M059J (cell line): ENCODE measurements around the gene PLPP7. TPM values are rescaled to one million over a fixed set of nuclear protein-coding genes. Genes with fewer than 3 reads are reported as not detected.

ENCODE experiments used
- DNase-seq: peaks from one replicate; pipeline ENCODE4 v3.0.0-alpha.2; 2012; ENCODE audit warnings: low read depth
- total RNA-seq: library from RNA; depleted of rRNA; stranded (reverse); fragments of >200 nt; shearing (Covaris generic); gene quantifications from 2 replicates; pipeline ENCODE4 v1.2.3, GENCODE V29; 2014

The PLPP7 gene
- total RNA-seq, 1 experiment from 2014 or later = 2.6 TPM

DNA sequence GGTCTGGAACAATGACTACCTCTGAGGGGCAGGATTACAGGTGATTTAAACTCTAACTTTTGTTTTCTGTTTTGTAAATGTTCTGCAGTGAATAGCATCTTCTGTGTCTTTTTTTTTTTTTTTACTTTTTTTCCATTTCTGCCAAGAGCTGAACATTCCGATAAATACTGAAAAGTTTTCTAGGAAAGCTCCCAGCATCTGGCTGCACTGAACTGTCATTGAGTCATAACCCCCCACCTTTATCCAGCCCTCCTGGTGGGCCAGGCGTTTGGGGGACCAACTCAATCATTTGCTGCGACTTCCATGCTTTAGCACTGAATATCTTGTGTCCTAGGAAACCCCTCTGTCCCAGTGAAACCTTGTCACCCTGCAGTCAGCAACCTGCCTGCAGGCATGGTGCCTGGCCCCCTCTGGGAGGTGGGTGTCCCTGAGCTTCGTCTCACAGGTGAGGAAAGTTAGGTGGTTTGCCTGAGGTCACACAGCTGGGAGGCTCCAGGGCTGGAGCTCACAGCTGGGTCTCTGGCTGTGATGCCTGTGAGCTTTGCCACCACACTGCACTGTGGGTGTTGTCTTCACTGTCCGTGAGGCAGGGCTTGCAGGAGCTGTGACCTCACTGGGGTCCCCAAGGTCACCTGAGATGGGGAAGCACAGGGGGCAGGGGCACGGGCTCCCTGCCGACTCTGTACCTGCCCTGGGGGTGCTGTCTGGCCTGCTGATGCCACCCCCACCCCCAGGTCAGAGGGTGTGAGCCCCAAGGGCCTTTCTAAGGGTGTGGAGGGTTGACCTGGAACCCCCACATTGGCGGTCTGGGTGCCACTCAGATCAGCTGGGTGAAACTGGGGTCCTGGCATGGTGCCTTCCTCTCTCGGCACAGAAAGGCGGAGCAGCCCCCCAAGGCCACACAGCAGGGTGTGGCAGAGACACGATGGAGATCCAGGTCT, 14.1 kb downstream of the PLPP7 start:
- DNase-seq = no peak

DNA sequence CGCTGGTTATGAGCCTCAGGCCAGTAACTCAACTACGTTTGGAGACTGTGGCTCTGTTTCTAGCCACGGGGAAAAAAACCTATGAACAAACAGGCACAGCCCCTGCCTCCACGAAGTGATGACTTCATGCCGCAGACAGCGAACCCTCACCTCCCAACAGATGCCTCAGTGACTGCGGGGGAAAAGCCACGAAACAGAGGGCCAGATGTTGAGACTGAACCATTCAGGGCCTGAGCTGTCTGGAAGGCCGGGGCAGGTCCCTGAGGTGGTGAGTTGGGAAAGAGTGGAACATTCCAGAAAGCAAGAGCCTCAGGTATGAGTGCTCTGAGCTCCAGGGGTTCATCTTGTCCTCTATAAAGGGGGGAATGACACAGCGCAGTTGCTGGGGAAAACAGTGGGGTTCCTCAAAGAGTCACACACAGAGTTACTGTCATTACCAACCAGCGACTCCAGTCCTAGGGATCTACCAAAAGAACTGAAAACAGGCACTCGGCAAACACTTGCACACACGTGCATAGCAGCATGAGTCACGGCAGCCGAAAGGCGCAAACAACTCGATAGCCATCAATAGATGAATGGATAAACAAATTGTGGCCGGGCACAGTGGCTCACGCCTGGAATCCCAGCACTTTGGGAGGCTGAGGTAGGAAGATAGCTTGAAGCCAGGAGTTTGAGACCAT, 15.3 kb downstream of the PLPP7 start:
- no peak for DNase-seq

DNA sequence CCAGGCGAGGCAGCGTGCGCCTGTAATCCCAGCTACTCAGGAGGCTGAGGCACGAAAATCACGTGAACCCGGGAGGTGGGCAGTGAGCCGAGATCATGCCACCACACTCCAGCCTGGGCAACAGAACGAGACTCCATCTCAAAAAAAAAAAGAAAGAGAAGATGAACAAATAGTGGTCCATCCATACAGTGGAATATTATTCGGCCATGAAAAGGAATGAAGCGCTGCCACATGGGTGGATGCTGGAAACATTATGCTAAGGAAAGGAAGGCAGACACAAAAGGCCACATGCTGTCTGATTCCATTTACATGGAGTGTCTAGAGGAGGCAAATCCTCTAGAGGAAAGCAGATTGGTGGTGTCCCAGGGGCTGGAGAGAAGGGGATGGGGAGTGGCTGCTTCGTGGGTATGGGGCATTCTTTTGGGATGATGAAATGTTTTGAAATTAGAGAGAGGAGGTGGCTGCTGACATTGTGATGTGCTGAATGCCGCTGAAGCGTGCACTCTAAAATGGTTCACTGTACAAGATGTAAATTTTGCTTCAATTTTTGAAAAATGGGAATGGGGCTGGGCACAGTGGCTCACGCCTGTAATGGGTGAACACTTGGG, 17.0 kb downstream of the PLPP7 start:
- DNase-seq = no peak

DNA sequence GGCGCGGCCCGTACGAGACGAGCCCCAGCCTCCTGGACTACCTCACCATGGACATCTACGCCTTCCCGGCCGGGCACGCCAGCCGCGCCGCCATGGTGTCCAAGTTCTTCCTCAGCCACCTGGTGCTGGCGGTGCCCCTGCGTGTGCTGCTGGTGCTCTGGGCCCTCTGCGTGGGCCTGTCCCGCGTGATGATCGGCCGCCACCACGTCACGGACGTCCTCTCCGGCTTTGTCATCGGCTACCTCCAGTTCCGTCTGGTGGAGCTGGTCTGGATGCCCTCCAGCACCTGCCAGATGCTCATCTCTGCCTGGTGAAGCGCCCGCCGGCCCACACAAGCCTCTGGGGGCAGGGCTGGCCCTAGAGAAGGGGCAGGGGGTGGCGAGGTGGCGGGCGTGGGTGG, 18.5 kb downstream of the PLPP7 start:
- DNase-seq = no peak

DNA sequence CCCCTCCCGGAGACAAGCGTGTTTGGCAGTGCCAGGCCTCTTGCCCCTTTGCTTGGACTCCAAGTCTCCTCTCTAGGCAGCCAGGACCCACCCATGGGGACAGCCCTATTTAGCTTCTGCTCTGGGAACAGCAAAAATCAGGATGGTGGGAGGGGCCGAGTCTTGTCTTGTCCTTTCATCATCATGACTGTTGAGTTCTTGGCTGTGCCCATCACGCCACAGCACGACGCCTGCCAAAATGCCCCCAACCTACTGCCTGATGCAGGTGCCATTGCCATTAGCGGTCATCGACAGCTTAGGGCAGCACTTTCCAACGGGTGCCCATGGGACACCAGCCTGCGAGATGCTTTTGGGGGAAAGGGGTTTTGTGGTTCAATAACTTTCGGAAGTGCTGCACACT, 18.9 kb downstream of the PLPP7 start:
- no peak for DNase-seq

DNA sequence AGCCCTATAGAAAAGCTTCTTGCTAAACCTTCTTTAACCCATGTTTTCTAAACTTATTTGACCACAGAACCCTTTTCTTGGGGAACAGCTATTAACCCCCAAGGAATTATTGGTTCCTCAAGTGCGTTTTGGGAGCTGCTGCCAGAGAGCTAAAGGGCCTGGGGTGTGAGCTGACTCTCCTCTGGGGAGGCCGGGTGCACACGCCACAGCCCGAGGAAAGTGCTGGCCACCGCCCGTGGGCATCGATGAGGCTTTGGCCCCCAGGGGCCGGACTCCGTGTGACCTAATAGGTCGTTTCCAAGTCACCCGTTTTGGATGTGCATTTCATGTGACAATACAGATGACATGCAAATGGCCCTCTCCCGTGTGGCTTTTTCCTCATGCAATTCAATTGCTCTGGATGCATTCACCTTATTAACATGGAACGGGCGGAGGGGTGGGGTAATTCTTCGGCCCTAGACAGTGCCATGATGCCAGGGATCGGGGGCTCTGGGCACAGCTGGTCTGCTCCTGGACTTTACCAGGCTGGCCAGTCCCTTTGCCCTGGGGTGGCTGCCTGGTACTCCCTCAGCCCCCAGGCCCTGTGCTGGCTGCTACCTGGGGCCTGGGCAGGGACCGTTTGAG, 19.5 kb downstream of the PLPP7 start:
- DNase-seq = no peak

DNA sequence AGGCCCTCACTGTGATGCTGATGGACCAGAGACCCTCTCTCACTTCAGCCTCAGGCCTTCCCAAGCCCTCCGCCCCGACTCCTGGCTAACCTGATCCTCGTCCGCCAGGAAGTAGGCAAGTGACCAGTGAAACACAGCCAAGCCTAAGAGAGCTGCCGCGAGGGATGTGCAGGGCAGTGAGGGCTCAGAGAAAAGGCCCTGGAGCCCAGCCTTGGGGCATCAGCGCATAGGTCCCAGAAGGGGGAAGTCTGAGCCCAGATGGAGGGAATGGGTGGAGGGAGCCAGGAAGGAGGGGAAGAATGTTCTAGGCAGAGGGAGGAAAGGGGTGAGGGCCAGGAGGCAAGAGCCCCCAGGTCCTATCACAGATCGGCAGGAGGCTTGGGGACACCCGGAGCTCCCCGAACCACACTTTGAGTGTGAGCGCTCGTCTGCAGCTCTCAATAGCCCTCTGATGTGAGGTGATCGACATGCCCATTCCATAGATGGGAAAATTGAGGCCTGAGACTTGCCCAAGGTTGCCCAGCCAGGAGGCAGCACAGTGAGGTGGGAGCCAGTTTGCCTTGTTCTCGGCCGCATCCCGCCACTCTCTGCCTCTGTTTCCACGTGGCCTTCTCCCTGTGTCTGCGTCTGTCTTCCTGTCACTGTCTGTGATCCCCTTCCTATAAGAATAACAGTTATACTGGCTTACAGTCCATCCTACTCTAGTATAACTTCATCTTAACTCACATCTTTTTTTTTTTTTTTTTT, 20.2 kb downstream of the PLPP7 start:
- DNase-seq = no peak

DNA sequence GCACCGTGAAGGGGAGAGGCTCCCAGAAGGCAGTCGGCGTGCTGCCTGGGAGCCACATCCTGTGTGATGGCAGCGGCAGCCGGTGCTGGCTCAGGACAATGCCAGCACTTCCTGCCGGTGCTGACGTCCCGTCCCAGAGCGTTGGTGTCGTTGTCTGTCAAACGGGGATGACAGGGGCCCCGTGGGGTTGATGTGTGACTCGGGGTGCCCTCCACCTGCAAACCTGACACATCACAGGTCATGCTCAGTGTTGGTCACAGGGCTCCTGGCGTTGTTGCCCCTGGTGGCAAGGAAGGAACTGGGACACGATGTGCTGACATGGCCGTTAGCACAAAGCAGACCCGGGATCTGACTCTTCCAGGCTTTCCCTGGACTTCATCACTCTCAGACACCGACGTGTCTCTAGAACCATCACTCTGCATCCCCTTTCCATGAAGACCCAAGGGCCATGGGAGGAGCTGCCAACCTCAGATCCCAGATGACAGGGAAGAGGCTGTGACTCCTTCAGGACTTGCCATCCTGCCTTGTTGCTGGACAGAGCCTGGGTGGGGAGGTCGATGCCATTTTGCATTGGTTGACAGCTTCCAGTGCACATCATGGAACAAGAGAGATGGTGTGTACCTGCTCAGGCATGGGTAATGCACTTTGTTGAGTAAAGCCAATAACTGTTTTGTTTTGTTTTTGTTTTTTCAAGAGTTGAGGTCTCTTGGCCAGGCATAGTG, 21.5 kb downstream of the PLPP7 start:
- DNase-seq = no peak

DNA sequence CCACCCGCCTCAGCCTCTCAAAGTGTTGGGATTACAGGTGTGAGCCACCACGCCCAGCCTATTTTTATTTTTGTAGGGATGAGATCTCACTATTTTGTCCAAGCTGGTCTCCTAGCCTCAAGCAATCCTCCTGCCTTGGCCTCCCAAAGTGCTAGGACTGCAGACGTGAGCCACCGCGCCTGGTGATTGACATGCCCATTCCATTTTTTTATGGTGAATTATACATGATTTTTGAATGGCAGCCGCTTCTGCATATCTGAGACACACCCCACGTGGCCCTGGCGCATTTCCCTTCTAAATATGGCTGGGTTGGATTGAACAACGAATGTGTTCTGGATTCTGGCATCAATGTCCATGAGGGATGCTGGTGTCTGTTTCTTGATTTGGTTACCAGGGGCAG, 22.7 kb downstream of the PLPP7 start:
- DNase-seq = no peak

DNA sequence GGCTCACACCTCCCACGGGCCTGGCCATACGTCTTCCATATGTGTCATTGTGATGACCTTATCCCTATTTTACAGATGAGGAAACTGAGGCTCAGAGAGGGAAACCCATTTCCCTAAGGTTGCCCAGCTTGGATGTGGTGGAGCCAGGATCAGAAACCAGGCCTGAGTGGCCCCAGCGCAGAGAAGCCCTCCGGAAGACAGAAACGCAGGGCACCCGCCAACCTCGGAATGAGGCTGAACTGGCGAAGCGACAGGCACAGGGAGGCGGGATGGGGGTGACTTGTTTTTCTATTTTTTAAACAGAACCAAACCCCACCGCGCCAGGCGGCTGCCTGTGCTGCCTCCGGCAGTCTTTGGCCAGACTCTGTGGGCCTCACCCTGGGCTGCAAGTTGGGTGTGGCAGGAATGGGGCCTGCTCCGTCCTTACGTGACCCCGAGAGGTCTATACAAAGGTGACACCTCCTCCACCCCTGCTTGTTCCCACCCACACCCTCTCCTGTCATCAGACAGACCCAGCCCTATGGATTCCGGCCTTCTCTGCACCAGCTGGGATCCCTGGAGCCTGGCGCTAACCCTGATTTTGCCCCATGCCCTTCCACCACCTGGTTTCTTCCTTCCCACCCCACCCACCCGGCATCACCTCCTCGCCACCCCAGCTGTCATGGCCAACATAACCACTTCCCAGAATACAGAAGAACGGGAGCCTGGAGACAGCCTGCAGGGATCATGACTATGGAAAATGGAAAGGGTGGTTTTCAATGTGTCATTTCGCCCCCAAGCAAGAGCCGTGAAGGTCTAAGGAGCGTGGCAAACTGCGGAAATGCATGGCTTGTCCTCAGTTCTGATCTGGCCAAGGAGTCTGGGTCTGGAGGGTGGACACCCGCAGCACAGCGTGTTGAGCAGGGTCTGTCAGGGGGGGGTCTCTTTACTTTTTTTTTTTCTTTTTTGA, 23.6 kb downstream of the PLPP7 start:
- DNase-seq = peak; percentile 39

DNA sequence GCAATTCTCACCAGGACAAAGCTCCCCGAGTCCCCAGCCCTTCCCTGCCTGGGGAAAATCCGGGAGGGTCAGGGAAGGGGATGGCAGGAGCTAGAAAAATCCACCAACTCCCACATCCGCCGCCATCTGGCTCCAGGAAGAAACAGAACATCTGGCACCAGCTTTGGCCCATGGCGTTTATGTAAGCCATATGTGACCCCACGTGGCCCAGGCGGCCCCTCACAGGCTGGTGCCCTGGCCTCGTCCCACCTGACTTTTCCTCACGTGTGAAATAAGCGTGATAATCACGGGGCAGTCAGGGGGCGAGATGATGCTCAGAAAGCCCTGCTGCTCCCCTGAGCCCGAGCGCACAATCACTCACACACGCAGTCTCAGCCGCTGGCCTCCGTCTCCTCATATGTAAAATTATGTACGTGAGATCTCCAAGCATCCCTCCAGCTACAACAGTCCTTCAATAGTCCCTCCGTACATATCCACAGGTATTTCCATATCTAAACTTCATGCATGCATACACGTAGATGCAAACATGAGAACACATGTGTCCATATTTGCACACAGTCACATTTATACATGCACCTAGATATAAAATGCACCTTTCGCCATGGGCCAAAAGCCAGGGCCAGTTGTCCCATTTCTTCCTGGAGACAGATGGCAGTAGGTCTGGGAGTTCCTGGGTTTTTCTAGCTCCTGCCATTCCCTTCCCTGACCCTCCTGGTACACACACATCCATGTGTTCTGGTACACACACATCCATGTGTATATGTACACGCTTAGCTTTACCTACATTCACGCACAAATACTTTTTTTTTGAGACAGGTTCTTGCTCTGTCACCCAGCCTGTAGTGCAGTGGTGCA, 28.9 kb downstream of the PLPP7 start:
- DNase-seq = no peak

DNA sequence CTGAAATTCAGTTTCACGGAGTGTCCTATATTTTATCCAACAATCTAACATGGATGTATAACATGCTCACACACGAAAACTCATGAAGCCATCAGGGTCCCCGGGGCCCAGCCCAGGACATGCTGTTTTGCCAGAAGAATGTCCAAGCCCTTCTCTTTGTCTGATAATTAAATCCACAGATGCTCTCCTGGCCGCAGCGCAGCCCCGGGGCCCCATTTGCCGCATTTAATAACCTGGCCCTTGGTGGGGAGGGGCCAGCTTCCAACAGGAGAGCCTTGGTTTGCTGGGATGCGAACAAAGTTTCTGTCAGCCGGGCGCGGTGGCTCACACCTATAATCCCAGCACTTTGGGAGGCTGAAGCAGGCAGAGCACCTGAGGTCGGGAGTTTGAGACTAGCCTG, 30.0 kb downstream of the PLPP7 start:
- DNase-seq = no peak

DNA sequence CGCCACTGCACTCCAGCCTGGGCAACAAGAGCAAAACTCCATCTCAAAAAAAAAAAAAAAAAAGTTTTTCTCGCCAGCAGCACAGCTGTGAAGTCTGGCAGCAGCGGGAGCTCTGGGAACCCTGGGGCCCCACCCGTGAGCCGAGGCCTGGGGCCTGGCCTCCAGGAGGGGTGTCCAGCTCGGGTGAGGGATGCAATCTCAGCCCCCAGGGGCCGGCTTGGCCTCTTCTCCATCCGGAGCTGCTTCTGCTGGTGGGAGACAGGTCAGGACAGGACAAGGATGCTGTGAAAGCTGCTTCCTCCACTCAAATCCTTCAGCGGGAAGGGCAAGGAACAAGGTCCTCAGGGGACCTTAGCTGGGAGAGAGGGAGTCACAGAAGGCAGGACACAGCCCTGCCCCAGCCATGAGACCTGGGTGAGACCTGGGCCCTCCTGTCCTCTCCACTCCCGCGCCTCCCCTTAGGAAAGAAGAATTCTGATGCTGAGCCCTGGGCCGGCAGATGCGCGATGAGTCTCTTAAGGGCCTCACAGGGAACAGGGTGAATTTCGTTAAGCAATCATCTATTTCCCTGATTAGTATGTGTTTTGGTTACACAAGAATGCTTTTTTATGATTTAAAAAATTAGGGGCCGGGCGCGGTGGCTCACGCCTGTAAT, 30.6 kb downstream of the PLPP7 start:
- DNase-seq = no peak

DNA sequence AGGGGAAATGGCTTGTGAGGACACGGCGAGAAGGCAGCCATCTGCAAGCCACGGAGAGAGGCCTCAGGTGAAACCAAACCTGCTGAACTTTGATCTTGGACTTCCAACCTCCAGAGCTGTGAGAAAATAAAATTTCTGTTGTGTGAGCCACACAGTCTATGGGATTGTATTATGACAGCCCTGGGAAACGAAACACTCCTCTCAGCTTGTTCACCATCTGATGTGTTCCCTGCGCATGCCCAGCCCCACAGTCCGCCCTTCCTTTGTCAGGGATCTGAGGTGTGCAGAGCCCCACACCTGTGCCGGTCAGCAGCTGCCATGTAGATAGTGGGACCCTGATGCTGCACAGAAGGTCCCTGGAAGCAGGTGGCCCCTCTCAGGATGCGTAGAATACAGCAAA, 34.1 kb downstream of the PLPP7 start:
- no peak for DNase-seq

DNA sequence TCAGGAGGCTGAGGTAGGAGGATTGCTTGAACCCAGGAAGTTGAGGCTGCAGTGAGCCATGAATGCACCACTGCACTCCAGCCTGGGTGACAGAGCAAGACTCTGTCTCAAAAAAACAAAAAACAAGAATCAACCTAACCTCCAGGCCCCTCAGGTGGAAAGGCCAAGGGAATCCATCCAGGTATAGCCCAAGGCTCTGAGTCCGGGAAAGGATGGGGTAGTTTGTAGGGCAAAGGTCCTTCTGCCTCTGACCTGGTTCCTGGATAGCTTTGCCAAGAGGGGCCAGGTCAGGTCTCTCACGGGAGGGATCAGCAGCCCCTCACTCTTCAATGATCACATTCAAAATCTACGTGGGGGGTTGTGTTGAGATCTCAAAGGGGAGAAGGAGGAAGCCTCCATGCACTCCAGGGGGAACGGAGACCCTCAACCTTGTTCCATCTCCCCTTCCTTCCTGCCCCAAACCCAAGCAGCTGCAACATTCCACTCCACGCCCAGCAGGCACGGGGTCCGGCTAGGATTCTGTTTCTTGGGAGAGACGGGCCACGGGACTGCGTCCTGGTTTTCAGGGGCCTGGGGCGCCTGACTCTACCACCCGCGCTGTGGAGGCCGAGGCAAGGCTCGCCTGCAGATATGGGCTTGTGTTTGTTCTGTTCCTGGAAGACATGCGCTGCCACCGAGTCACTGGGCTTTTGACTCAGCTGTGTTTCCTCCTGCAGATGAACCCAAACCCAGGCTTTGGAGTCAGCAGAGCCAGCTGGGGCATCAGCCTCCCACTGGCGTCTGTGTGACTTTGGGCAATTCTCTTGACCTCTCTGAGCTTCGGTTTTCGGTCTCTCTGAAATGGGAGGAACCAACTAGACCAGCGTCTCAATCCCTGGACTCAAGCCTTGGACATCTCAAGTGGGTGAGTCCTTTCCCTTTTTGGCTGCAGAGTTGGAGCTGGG, 35.5 kb downstream of the PLPP7 start:
- DNase-seq = no peak

DNA sequence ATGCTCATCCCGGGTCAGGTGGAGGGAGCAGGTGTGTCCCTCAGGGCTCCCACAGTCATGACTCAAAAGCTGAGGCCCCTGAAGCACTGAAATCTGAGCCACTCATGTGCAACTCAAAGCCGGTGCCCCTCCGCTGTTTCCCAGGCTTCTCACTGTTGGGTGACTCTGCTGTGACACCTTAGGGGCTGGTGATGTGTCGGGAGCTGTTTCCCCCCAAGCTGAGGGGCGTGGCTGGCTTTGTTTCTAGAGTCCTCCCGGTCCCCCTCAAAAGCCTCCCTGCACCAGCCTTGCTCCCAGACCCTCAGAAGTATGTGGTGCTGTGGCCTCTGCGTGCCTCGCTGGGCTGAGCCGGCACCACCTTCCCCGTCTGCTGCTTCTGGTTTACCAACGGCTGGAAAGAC, 39.7 kb downstream of the PLPP7 start:
- no peak for DNase-seq
